ENCODE measurements around the gene FTCD.

FTCD gene

GRCh38 chr21:46137908-46138307 is 17.5 kb downstream of the FTCD start:
- no peak for DNase-seq (ENCODE audit: low spot score)
- TF ChIP-seq CTCF (IDR thresholded peaks at IDR 0.05): no peak

GRCh38 chr21:46136739-46137349 is 18.5 kb downstream of the FTCD start:
- Histone ChIP-seq H3K4me3 (no peak overlapping the region), H3K27ac (no peak overlapping the region)
- no peak for TF ChIP-seq CTCF (IDR thresholded peaks at IDR 0.05)
- no peak for DNase-seq (ENCODE audit: low spot score)

More at GRCh38 chr21:46137908-46138307, 17.5 kb downstream of the FTCD start:
- H3K27ac ChIP-seq: no peak overlapping the region
- no peak overlapping the region for H3K4me3 ChIP-seq

- no peak for TF ChIP-seq CTCF (IDR thresholded peaks at IDR 0.05)
- Histone ChIP-seq H3K27ac (no peak overlapping the region), H3K4me3 (no peak overlapping the region)
- DNase-seq (ENCODE audit: low spot score): no peak
Measured at GRCh38 chr21:46135782-46136395, 19.5 kb downstream of the FTCD start.

GRCh38 chr21:46131838-46132651 is 23.3 kb downstream of the FTCD start:
- no peak for TF ChIP-seq CTCF (IDR thresholded peaks at IDR 0.05)
- H3K27ac ChIP-seq: no peak overlapping the region
- DNase-seq (ENCODE audit: low spot score): no peak

GRCh38 chr21:46131588-46131837 is 23.9 kb downstream of the FTCD start:
- no peak for TF ChIP-seq CTCF (IDR thresholded peaks at IDR 0.05)
- DNase-seq (ENCODE audit: low spot score): no peak
- H3K27ac ChIP-seq: no peak overlapping the region

More at GRCh38 chr21:46131838-46132651, 23.3 kb downstream of the FTCD start:
- H3K4me3 ChIP-seq: no peak overlapping the region

GRCh38 chr21:46130831-46131587 is 24.4 kb downstream of the FTCD start:
- H3K27ac ChIP-seq: peak overlapping the region in 1 of 2 donors; percentile 21
- TF ChIP-seq CTCF (IDR thresholded peaks at IDR 0.05): no peak
- no peak for DNase-seq (ENCODE audit: low spot score)
- H3K4me3 ChIP-seq: no peak overlapping the region

More at GRCh38 chr21:46131588-46131837, 23.9 kb downstream of the FTCD start:
- no peak overlapping the region for H3K4me3 ChIP-seq

All from coronary artery (tissue), 2 donors.